HEK293T (cell line): ENCODE measurements around the gene SERPINE2.

ENCODE experiments used
- BHLHE40 ChIP-seq: fragments of 450-650 bp; IDR thresholded peaks from 2 replicates; pipeline ENCODE4 v1.6.1; 2016; ENCODE audit warnings: mild to moderate bottlenecking, moderate library complexity, borderline replicate concordance
- CTBP1 ChIP-seq: fragments of 450-650 bp; IDR thresholded peaks from 2 replicates; pipeline ENCODE4 v1.6.1; 2016; ENCODE audit warnings: borderline replicate concordance
- NFRKB ChIP-seq: fragments of 450-650 bp; IDR thresholded peaks from 2 replicates; pipeline ENCODE4 v1.6.1; 2016; ENCODE audit warnings: mild to moderate bottlenecking, moderate library complexity
- PKNOX1 ChIP-seq: fragments of 450-650 bp; IDR thresholded peaks from 2 replicates; pipeline ENCODE4 v1.6.1; 2016

- no peak for TF ChIP-seq BHLHE40
- no peak for TF ChIP-seq NFRKB
- TF ChIP-seq PKNOX1: no peak
- TF ChIP-seq CTBP1: no peak
Observed at GRCh38 chr2:224073676-224074075, 34.6 kb upstream of the SERPINE2 start.
